GM12878 (cell line): ENCODE measurements around the gene LTB. TPM values are rescaled to one million over a fixed set of nuclear protein-coding genes. Genes with fewer than 3 reads are reported as not detected.

Experiments used
- E2F4 ChIP-seq: IDR thresholded peaks from 2 replicates; pipeline ENCODE4 v1.6.1; 2012; ENCODE audit warnings: low read depth, low read length, improper control_type of control experiment
- ETV6 ChIP-seq, 2 experiments: fragments of 450-650 bp in 1 of 2; IDR thresholded peaks in 1 of 2; conservative IDR thresholded peaks in 1 of 2; 2 replicates each; pipeline ENCODE4 v1.6.1; 2014; ENCODE audit warnings: antibody characterized with exemption in 1 of 2, borderline replicate concordance in 1 of 2, low read depth in 1 of 2, mild to moderate bottlenecking in 1 of 2, moderate library complexity in 1 of 2
- FOXM1 ChIP-seq: IDR thresholded peaks from 2 replicates; pipeline ENCODE4 v1.6.1; 2012; ENCODE audit warnings: low read depth, mild to moderate bottlenecking, inconsistent platforms, low read length, moderate library complexity
- GABPA ChIP-seq: IDR thresholded peaks from 2 replicates; pipeline ENCODE4 v1.6.1; 2014; ENCODE audit warnings: antibody characterized with exemption, low read depth, mild to moderate bottlenecking, inconsistent platforms
- HDAC2 ChIP-seq: fragments of 200-600 bp; sonication (generic); IDR thresholded peaks from 2 replicates; pipeline ENCODE4 v1.6.1; 2017
- JUNB ChIP-seq: IDR thresholded peaks from 2 replicates; pipeline ENCODE4 v1.6.1; 2016; ENCODE audit warnings: antibody characterized with exemption, mild to moderate bottlenecking
- KAT2A ChIP-seq: conservative IDR thresholded peaks from 2 replicates; pipeline ENCODE4 v1.6.1; 2011; ENCODE audit warnings: low read depth, low read length; ENCODE audit not compliant: control insufficient read depth
- NR2C2 ChIP-seq: IDR thresholded peaks from 2 replicates; pipeline ENCODE4 v1.6.1; 2011; ENCODE audit warnings: borderline replicate concordance, low read depth; ENCODE audit not compliant: control insufficient read depth, insufficient read length
- SKIL ChIP-seq: fragments of 450-650 bp; IDR thresholded peaks from 2 replicates; pipeline ENCODE4 v1.6.1; 2017; ENCODE audit warnings: mild to moderate bottlenecking, low read depth, inconsistent platforms; ENCODE audit not compliant: poor library complexity, severe bottlenecking
- SMC3 ChIP-seq: IDR thresholded peaks from 2 replicates; pipeline ENCODE4 v1.6.1; 2011; ENCODE audit warnings: low read length, improper control_type of control experiment, borderline replicate concordance
- SPI1 ChIP-seq: IDR thresholded peaks from 2 replicates; pipeline ENCODE4 v1.6.1; 2011; ENCODE audit warnings: low read depth, mild to moderate bottlenecking, low read length, moderate library complexity, borderline replicate concordance; ENCODE audit not compliant: insufficient read depth
- ZNF217 ChIP-seq: fragments of 450-650 bp; IDR thresholded peaks from 2 replicates; pipeline ENCODE4 v1.6.1; 2017; ENCODE audit warnings: antibody characterized with exemption, mild to moderate bottlenecking
- ZNF24 ChIP-seq: fragments of 450-650 bp; IDR thresholded peaks from 2 replicates; pipeline ENCODE4 v1.6.1; 2017; ENCODE audit warnings: antibody characterized with exemption, mild to moderate bottlenecking
- ZNF592 ChIP-seq: fragments of 450-650 bp; IDR thresholded peaks from 2 replicates; pipeline ENCODE4 v1.6.1; 2017; ENCODE audit warnings: mild to moderate bottlenecking, moderate library complexity
- ZNF687 ChIP-seq: fragments of 450-650 bp; IDR thresholded peaks from 2 replicates; pipeline ENCODE4 v1.6.1; 2017; ENCODE audit warnings: mild to moderate bottlenecking, moderate library complexity
- polyA plus RNA-seq, 11 experiments: library from polyadenylated mRNA; depleted of rRNA in 4 of 11; unstranded in 6 of 11; stranded (reverse) in 5 of 11; fragments of >200 nt; fragmentation: Nextera tagmentation in 4 of 11; fragmentation: Illumina TruSeq in 1 of 11; extraction: Ambion mirVana in 4 of 11; extraction: Trizol in 1 of 11; gene quantifications; 1 replicate in 1 of 11; 2 replicates in 10 of 11; pipeline versions ENCODE4 v1.2.1 to v1.2.3, GENCODE V29; 2011 to 2016; ENCODE audit warnings: inconsistent platforms in 2 of 11, missing spikeins in 2 of 11, low read depth in 1 of 11
- total RNA-seq, 4 experiments: library from RNA; depleted of rRNA in 3 of 4; stranded (reverse); fragments of >200 nt in 3 of 4; fragmentation: Illumina TruSeq in 1 of 4; extraction: Trizol in 1 of 4; gene quantifications; 2 replicates each; pipeline versions ENCODE4 v1.2.1 to v1.2.3, GENCODE V29; 2013 to 2021

LTB gene
- total and polyA plus RNA-seq, 10 of the 15 experiments (the other 5 are each of a cell fraction or from before 2014, with no cell fraction given): 0.71 to 74.3 (median 20.0) TPM

GRCh38 chr6:31572041-31572911, 9.9 kb downstream of the LTB start, which contains the start of gene LTA (continued):
- TF ChIP-seq ZNF687 (peak; percentile 97), E2F4 (no peak), FOXM1 (no peak), KAT2A (no peak), JUNB (no peak), SKIL (no peak), SMC3 (no peak), HDAC2 (no peak), ZNF217 (no peak), ZNF24 (no peak), SPI1 (no peak), ETV6 (conservative IDR thresholded peaks at IDR 0.05 in 1 of 2, IDR thresholded peaks at IDR 0.05 in 1 of 2; ENCODE audit: borderline replicate concordance in 1 of 2, low read depth in 1 of 2) (peak in 1 of 2 experiments; percentile 41; a peak in 1 of 4 replicates), NR2C2 (no peak), ZNF592 (no peak), GABPA (no peak)
